ENCODE results near the gene AKT3. TPM values are rescaled to one million over a fixed set of nuclear protein-coding genes. Genes with fewer than 3 reads are reported as not detected.

Gene AKT3
- total RNA-seq, 1 donor from 2014 or later, result 38.5 TPM

DNA sequence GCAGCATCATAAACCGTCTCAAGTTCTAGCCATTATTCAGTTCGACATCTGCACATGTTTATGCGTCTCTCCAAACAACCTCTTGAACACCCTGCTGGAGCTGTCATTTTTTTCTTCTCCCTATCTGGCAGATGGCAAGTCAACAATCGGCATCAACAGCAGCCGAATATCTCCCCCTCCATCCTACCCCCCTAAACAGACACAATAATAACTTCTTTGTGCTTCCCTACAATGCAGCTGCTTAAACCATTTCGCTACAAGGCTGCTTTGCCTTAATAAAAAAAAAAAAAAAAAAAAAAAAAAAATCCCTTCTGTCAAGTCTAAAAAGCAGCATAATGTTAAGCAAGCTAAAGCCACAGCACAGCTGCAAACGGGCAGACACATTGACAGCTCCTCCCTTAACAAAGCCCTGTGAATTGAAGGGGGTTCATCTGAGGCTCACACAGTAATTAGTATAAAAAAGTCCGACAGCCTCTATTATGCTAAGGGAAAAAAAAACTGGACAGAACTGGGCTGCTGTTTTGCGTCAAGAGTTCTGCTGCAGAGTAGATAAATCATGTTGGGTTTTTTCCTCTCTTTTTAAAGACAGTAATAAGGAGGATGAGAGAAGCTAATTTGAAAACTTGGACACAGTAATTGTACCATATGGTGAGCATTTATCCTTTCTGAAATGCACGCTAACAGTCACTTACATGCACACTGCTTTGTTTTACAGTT, 136.4 kb downstream of the AKT3 start:
- no peak overlapping the region for H3K27ac Mint-ChIP-seq
- DNase-seq, result no peak
- peaks cover 1% of the 10 kb centered on the region for H3K36me3 Mint-ChIP-seq (ENCODE audit: low read depth)
- no peaks in the 10 kb centered on the region for H3K27me3 Mint-ChIP-seq
- intact Hi-C loops (cut with micrococcal nuclease), result loop anchor here (5.0 kb wide), 1 partner anchor 559 kb away; no protein-coding TSS in a partner anchor
- no peak overlapping the region for H3K4me3 Mint-ChIP-seq
- H3K9me3 Mint-ChIP-seq, result no peaks in the 10 kb centered on the region
- H3K4me1 Mint-ChIP-seq, result peaks cover 9% of the 10 kb centered on the region

DNA sequence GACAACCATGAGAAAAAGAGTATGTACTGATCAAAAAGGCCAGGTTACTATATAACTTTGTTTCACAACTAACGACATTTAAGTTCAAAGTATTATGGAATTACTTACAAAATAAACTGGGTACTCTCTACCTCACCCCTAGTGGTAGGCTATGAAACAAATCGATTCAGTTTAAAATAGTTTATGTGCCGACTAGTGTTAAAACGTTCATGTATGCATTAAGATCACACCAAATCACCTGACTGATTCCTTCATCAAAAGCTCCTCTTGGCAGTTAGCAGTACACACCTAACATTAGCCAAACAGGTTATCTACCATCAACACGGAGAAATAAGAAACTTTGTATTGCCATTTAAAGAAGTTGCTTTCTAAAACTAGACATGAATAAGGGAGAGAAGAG, 137.1 kb downstream of the AKT3 start:
- no peaks in the 10 kb centered on the region for H3K9me3 Mint-ChIP-seq
- DNase-seq, result no peak
- intact Hi-C loops (cut with micrococcal nuclease), result loop anchor here (5.0 kb wide), 1 partner anchor 559 kb away; no protein-coding TSS in a partner anchor
- peaks cover 1% of the 10 kb centered on the region for H3K36me3 Mint-ChIP-seq (ENCODE audit: low read depth)
- H3K27me3 Mint-ChIP-seq, result no peaks in the 10 kb centered on the region
- H3K4me3 Mint-ChIP-seq, result no peak overlapping the region
- no peak overlapping the region for H3K27ac Mint-ChIP-seq
- peaks cover 9% of the 10 kb centered on the region for H3K4me1 Mint-ChIP-seq

DNA sequence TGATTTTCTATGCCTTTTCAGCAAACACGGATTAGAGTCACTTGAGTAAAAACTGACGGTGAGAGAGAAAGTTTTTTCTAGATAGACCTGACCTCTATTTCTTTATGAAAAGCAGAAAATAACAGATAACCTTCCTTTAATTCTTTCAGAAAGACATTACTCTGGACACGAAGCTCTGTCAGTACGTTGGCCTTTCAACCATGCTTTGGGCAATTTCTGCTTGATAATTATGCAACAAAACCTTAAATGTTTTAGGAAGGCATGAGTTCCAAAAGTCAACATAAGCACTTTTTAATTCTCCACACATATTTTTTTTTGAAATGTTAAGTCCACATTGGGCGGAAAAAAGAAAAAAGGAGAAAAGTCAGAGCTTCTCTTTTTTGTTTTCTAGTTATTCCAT, 137.8 kb downstream of the AKT3 start:
- Mint-ChIP-seq H3K27me3 (no peaks in the 10 kb centered on the region), H3K9me3 (no peaks in the 10 kb centered on the region), H3K27ac (no peak overlapping the region), H3K36me3 (ENCODE audit: low read depth) (peaks cover 1% of the 10 kb centered on the region), H3K4me1 (peaks cover 9% of the 10 kb centered on the region), H3K4me3 (no peak overlapping the region)
- no peak for DNase-seq
- intact Hi-C loops (cut with micrococcal nuclease), result loop anchor here (5.0 kb wide), 1 partner anchor 560 kb away; no protein-coding TSS in a partner anchor

DNA sequence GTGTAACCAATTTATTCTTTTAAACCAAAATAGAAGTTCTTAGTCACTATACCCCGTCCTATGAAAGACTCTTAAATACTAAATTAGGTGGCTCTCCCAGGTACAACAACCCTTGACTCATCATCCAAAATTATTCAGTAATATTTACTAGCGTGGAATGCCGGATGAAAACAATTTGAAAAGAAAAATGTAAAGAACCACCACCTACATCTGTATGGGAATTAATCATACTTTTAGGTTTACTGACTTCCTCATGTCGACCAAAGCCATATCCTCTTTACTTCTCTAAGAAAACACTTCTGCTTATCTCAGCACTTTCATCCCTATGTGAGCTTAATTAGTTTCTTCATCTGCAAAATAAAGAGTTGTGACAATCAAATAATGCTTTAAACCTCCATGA, 139.6 kb downstream of the AKT3 start:
- intact Hi-C loops (cut with micrococcal nuclease), result loop anchor here (5.0 kb wide), 1 partner anchor 562 kb away; no protein-coding TSS in a partner anchor
- no peak overlapping the region for H3K4me3 Mint-ChIP-seq
- no peak for DNase-seq
- H3K36me3 Mint-ChIP-seq (ENCODE audit: low read depth), result no peaks in the 10 kb centered on the region
- peaks cover 8% of the 10 kb centered on the region for H3K4me1 Mint-ChIP-seq
- H3K27ac Mint-ChIP-seq, result no peak overlapping the region
- no peaks in the 10 kb centered on the region for H3K9me3 Mint-ChIP-seq
- no peaks in the 10 kb centered on the region for H3K27me3 Mint-ChIP-seq

DNA sequence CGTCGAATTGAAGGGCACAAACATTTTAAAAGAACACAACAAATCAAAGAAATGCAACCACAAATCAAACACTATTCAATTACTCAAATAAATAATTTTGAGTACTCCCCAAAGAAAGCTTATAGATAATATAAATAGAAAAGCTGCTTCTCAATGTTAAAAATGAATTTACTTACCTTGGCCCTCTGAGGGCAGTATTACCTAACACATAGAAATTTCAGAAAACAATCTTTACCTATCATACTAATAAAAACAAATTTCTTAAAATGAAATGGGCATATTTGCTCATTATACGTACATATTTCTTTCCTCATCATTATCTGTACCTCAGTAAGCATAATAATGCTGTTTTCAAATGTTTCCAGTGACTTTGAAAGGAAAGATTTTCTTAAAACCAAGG, 141.8 kb downstream of the AKT3 start:
- Mint-ChIP-seq H3K4me3 (no peak overlapping the region), H3K9me3 (no peaks in the 10 kb centered on the region), H3K27me3 (no peaks in the 10 kb centered on the region), H3K4me1 (peaks cover 8% of the 10 kb centered on the region), H3K36me3 (ENCODE audit: low read depth) (no peaks in the 10 kb centered on the region), H3K27ac (no peak overlapping the region)
- DNase-seq, result no peak
- intact Hi-C loops (cut with micrococcal nuclease), result no loop called here

DNA sequence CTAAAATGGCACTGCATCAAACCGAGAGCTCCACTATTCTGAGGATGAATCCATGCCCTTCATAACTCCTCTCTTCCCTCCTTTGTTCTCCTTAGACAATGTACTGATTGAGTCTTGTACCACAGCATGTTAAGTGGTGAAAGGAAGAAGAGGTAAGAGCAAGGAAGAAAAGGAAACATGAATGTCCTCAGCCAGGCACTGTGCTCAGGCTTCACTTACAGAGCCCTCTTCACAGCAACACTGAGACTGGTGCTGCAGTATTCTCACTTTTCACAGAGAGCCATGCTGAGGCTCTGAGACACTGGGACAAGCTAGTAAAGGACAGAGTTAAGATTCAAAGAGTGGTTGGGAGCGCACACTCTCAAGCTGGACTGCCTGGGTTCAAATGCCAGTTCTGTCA, 143.5 kb downstream of the AKT3 start:
- Mint-ChIP-seq H3K4me1 (peaks cover 5% of the 10 kb centered on the region), H3K27me3 (no peaks in the 10 kb centered on the region), H3K36me3 (ENCODE audit: low read depth) (no peaks in the 10 kb centered on the region), H3K4me3 (no peak overlapping the region), H3K27ac (no peak overlapping the region), H3K9me3 (no peaks in the 10 kb centered on the region)
- intact Hi-C loops (cut with micrococcal nuclease), result no loop called here
- no peak for DNase-seq

DNA sequence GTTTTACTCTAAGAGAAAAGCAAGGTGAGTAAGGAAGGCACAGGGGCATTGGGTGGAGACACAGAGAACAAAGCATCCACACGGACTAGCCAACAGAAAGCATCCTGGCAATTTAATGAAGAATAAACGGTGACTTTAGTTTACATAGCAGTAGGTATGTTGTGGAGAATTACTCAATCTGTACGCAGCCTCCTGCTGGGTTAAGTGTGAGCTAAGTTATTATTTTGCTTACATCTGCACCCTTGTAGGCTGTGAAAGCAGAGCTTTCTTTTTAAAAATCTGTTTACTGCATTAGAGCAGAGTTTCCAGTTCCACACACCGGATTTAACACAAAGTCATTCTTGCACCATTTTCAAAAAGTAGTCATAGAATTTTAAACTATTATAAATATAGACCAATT, 144.5 kb downstream of the AKT3 start:
- intact Hi-C loops (cut with micrococcal nuclease), result no loop called here
- Mint-ChIP-seq H3K4me3 (no peak overlapping the region), H3K4me1 (peaks cover 4% of the 10 kb centered on the region), H3K36me3 (ENCODE audit: low read depth) (no peaks in the 10 kb centered on the region), H3K9me3 (no peaks in the 10 kb centered on the region), H3K27ac (no peak overlapping the region), H3K27me3 (no peaks in the 10 kb centered on the region)
- no peak for DNase-seq

DNA sequence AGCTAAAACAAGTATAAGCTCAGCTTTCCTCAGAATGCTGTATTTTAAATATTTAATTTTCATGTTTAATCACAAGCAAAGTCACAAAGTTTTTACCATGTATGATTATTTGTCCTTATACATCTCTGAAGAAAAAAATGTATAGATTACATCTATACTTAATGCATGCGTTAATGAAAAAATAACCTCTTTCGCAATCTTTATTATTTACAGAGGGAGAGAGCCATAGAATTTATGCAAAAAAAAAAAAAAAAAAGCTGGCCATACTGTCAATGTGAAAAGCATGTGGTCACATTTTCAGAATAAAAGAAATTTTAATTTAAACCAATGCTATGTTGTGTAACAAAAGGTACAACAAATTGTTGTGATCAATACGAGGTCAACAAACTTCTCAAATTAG, 148.2 kb downstream of the AKT3 start:
- H3K36me3 Mint-ChIP-seq (ENCODE audit: low read depth), result no peaks in the 10 kb centered on the region
- DNase-seq, result no peak
- H3K4me1 Mint-ChIP-seq, result no peaks in the 10 kb centered on the region
- H3K9me3 Mint-ChIP-seq, result no peaks in the 10 kb centered on the region
- H3K4me3 Mint-ChIP-seq, result no peak overlapping the region
- no peaks in the 10 kb centered on the region for H3K27me3 Mint-ChIP-seq
- intact Hi-C loops (cut with micrococcal nuclease), result no loop called here
- no peak overlapping the region for H3K27ac Mint-ChIP-seq

DNA sequence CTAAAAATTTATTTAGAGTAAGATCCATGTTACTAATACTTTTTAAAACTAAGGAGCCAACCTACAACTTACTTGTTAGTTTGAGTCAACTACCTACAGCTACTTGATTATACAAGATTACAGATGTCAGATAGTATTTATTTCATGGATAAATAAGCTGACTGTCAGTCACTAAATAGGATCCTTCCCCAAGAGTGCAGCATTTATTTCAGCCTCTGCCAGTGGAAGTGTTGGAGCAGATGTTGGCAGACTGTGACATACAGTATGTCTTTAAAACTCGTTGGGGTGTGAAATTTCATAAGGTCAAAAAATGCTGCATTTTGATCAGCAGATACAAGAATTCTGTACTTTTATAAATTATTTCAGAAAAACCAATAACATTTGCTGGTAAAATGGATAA, 156.2 kb downstream of the AKT3 start:
- Mint-ChIP-seq H3K27ac (no peak overlapping the region), H3K4me3 (no peak overlapping the region), H3K9me3 (no peaks in the 10 kb centered on the region), H3K36me3 (ENCODE audit: low read depth) (peaks cover 12% of the 10 kb centered on the region), H3K4me1 (no peaks in the 10 kb centered on the region), H3K27me3 (no peaks in the 10 kb centered on the region)
- no peak for DNase-seq
- intact Hi-C loops (cut with micrococcal nuclease), result no loop called here

DNA sequence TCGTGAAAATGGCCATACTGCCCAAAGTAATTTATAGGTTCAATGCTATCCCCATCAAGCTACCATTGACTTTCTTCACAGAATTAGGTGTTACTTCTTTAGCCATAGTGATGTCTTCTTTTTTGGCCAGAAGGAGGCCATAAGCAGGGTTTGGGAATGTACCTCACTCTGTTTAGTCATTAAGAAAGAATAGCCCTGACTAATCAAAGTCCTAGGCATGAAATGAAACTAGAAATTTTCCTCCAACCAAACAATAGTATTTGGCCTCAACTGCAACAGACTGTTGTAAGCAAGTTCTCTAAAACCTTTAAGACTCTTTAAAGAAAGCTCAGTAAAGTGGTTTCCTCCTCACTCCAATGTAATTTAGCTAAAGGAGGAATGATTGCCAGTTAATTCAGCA, 163.9 kb downstream of the AKT3 start:
- no peak for DNase-seq
- peaks cover 16% of the 10 kb centered on the region for H3K36me3 Mint-ChIP-seq (ENCODE audit: low read depth)
- H3K27ac Mint-ChIP-seq, result no peak overlapping the region
- no peaks in the 10 kb centered on the region for H3K4me1 Mint-ChIP-seq
- peaks cover 3% of the 10 kb centered on the region for H3K9me3 Mint-ChIP-seq
- no peaks in the 10 kb centered on the region for H3K27me3 Mint-ChIP-seq
- intact Hi-C loops (cut with micrococcal nuclease), result no loop called here
- no peak overlapping the region for H3K4me3 Mint-ChIP-seq

DNA sequence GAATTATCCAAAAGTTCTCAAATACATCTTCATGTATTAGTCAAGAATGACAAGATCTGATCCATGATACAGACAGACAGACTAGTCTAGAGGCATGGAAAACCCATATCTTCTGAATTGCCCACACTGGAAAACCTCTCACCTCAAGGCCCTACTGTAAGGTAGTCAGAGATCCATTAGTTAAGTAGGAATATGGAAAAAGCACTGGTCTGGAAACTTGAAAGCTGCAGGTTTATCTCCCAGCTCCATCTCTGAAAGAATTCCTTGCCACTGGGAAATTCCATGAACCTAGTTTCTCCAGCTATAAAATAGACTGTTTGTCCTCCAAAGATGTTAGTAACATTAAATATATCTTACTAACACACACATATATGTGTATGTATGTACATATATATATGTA, 169.2 kb downstream of the AKT3 start:
- Mint-ChIP-seq H3K36me3 (ENCODE audit: low read depth) (peaks cover 14% of the 10 kb centered on the region), H3K9me3 (peaks cover 8% of the 10 kb centered on the region), H3K27ac (no peak overlapping the region), H3K4me1 (no peaks in the 10 kb centered on the region), H3K4me3 (no peak overlapping the region), H3K27me3 (no peaks in the 10 kb centered on the region)
- intact Hi-C loops (cut with micrococcal nuclease), result no loop called here
- no peak for DNase-seq

DNA sequence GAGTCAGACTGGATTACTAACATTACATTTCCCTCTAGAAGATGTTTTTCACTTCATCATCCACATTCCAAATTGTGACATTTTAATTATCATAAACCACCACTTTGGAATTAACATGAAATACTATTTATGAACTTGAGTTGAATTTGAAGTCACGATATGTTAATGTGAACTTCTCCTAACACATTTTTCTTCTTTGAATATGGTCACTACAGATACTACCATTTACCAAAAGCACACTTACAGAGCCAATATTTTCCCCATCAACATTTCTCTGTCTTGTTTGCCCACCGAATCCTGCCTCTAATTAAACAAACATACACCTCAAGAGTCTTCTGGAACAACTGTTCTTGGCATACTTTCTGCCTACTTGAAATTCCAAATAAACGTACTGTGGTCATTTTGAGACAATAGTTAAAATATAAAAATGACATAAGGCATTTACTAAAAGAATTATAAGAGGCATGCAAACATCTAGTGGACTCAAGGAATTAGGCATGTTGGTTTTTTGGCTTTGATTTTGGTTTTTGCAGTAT, 177.4 kb downstream of the AKT3 start:
- H3K27ac Mint-ChIP-seq, result no peak overlapping the region
- DNase-seq, result no peak
- peaks cover 2% of the 10 kb centered on the region for H3K4me1 Mint-ChIP-seq
- peaks cover 2% of the 10 kb centered on the region for H3K36me3 Mint-ChIP-seq (ENCODE audit: low read depth)
- no peak overlapping the region for H3K4me3 Mint-ChIP-seq
- intact Hi-C loops (cut with micrococcal nuclease), result no loop called here
- H3K27me3 Mint-ChIP-seq, result no peaks in the 10 kb centered on the region
- peaks cover 5% of the 10 kb centered on the region for H3K9me3 Mint-ChIP-seq

DNA sequence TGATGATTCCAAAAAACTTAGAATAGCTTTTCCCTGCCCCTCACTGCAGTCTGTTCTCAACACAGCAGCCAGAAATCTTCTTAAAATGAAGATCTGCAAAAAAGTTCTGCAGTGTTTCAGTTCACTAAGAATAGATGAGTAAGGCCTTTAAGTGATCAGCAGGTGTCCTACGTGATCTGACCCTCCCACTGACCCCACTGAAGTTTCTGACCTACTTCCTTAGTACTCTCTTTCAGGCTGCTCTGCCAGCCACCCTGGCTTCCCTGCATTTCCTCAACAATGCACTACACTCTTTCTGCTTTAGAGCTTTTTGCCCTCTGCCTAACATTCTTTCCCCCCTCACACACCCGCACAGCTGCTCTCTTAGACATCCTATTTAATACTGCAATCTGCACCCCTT, 182.5 kb downstream of the AKT3 start:
- Mint-ChIP-seq H3K9me3 (no peaks in the 10 kb centered on the region), H3K27me3 (no peaks in the 10 kb centered on the region), H3K27ac (no peak overlapping the region), H3K4me3 (no peak overlapping the region), H3K4me1 (peaks cover 2% of the 10 kb centered on the region), H3K36me3 (ENCODE audit: low read depth) (peaks cover 13% of the 10 kb centered on the region)
- intact Hi-C loops (cut with micrococcal nuclease), result no loop called here
- no peak for DNase-seq

DNA sequence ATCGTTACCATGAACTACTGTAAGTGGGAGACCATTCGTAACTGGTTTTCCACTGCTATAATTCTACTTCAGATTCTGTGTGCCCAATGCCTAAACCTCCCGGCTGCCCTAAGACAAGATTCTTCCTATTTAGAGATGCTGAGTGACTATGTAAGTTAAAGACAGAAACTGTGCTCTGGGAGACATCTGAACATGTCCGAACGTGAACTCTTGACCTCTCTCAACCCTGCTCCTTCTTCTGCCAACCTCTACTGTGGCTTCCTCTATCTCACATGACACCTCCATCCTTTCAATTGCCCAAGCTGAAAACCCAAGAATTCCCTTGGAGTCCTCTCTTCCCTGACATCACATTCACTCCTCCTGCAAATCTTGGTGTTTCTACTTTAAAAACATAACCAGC, 182.9 kb downstream of the AKT3 start:
- DNase-seq, result no peak
- Mint-ChIP-seq H3K27me3 (no peaks in the 10 kb centered on the region), H3K27ac (peak overlapping the region; percentile 0), H3K36me3 (ENCODE audit: low read depth) (peaks cover 13% of the 10 kb centered on the region), H3K4me1 (peaks cover 2% of the 10 kb centered on the region), H3K9me3 (no peaks in the 10 kb centered on the region), H3K4me3 (no peak overlapping the region)
- intact Hi-C loops (cut with micrococcal nuclease), result no loop called here

DNA sequence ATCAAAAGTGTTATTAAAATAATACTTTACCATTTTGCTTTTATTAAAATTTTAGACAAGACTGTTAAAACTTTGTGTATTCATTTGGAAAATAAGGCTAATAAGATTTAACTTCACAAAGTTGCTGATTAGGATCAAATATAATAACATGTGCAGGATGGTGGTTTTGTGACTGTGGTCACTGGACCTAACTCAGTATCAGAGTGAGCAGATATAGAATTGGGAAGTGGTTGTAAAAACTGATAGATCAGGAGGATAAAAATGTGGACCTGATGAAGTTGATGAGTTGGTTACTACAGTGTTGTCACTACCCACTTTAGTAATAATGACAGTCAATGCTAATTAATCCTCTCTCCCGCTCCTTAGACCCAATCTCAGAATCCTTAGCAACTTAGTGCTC, 186.4 kb downstream of the AKT3 start:
- H3K9me3 Mint-ChIP-seq, result no peaks in the 10 kb centered on the region
- peaks cover 2% of the 10 kb centered on the region for H3K4me1 Mint-ChIP-seq
- H3K27me3 Mint-ChIP-seq, result no peaks in the 10 kb centered on the region
- H3K36me3 Mint-ChIP-seq (ENCODE audit: low read depth), result peaks cover 21% of the 10 kb centered on the region
- intact Hi-C loops (cut with micrococcal nuclease), result no loop called here
- no peak overlapping the region for H3K27ac Mint-ChIP-seq
- no peak overlapping the region for H3K4me3 Mint-ChIP-seq
- DNase-seq, result no peak

Measured in activated CD4-positive, alpha-beta T cell treated with anti-CD3 and anti-CD28 coated beads, Interleukin-2, amount 10 ng/mL, durations not matched to agents 24 days and 14 days (primary cell).